GM19468 (cell line): ENCODE data around the gene ARHGAP15.

Source experiments
- ATAC-seq: cut with Tn5 transposase; IDR thresholded peaks from one replicate; pipeline ENCODE4 v1.9.1; 2021; ENCODE audit warnings: mild to moderate bottlenecking, moderate library complexity, moderate number of reproducible peaks; ENCODE audit not compliant: unreplicated experiment; ENCODE audit errors: extremely low read depth

The ARHGAP15 gene

GRCh38 chr2:143431316-143431715, 302.1 kb downstream of the ARHGAP15 start:
- no peak for ATAC-seq

GRCh38 chr2:143433251-143433650, 304.0 kb downstream of the ARHGAP15 start:
- ATAC-seq: no peak

- no peak for ATAC-seq
Measured at GRCh38 chr2:143433840-143434239, 304.6 kb downstream of the ARHGAP15 start.

GRCh38 chr2:143434445-143434844, 305.2 kb downstream of the ARHGAP15 start:
- no peak for ATAC-seq

- no peak for ATAC-seq
Measured at GRCh38 chr2:143435131-143435530, 305.9 kb downstream of the ARHGAP15 start.

- no peak for ATAC-seq
Measured at GRCh38 chr2:143436951-143437350, 307.7 kb downstream of the ARHGAP15 start.

GRCh38 chr2:143440411-143441012, 311.3 kb downstream of the ARHGAP15 start:
- no peak for ATAC-seq

- ATAC-seq: no peak
Measured at GRCh38 chr2:143442193-143442592, 313.0 kb downstream of the ARHGAP15 start.

- ATAC-seq: peak; percentile 47
Measured at GRCh38 chr2:143451642-143452281, 322.5 kb downstream of the ARHGAP15 start.

GRCh38 chr2:143452817-143453451, 323.7 kb downstream of the ARHGAP15 start:
- peak; percentile 22 for ATAC-seq

GRCh38 chr2:143453981-143454511, 324.8 kb downstream of the ARHGAP15 start:
- ATAC-seq: no peak

- no peak for ATAC-seq
Measured at GRCh38 chr2:143455317-143455716, 326.1 kb downstream of the ARHGAP15 start.

- ATAC-seq: no peak
Measured at GRCh38 chr2:143458258-143459190, 329.3 kb downstream of the ARHGAP15 start.

- ATAC-seq: no peak
Measured at GRCh38 chr2:143460382-143460781, 331.2 kb downstream of the ARHGAP15 start.

- ATAC-seq: peak; percentile 26
Measured at GRCh38 chr2:143463719-143464118, 334.5 kb downstream of the ARHGAP15 start.

- no peak for ATAC-seq
Measured at GRCh38 chr2:143466391-143466790, 337.2 kb downstream of the ARHGAP15 start.

GRCh38 chr2:143467011-143467410, 337.8 kb downstream of the ARHGAP15 start:
- no peak for ATAC-seq

GRCh38 chr2:143468341-143468888, 339.2 kb downstream of the ARHGAP15 start:
- peak; percentile 48 for ATAC-seq

- no peak for ATAC-seq
Measured at GRCh38 chr2:143469323-143469722, 340.1 kb downstream of the ARHGAP15 start.

- ATAC-seq: no peak
Measured at GRCh38 chr2:143471550-143471949, 342.3 kb downstream of the ARHGAP15 start.
